ENCODE data around the gene RCBTB2.
"Not testable (repeated sequence)": the region's sequence is repeated elsewhere in the genome, so short reads cannot be mapped to it uniquely, and the experiment has no call there.

The RCBTB2 gene
- total RNA-seq: 32.5 to 68.7 (median 42.2) reads per million in 4 experiments

DNA sequence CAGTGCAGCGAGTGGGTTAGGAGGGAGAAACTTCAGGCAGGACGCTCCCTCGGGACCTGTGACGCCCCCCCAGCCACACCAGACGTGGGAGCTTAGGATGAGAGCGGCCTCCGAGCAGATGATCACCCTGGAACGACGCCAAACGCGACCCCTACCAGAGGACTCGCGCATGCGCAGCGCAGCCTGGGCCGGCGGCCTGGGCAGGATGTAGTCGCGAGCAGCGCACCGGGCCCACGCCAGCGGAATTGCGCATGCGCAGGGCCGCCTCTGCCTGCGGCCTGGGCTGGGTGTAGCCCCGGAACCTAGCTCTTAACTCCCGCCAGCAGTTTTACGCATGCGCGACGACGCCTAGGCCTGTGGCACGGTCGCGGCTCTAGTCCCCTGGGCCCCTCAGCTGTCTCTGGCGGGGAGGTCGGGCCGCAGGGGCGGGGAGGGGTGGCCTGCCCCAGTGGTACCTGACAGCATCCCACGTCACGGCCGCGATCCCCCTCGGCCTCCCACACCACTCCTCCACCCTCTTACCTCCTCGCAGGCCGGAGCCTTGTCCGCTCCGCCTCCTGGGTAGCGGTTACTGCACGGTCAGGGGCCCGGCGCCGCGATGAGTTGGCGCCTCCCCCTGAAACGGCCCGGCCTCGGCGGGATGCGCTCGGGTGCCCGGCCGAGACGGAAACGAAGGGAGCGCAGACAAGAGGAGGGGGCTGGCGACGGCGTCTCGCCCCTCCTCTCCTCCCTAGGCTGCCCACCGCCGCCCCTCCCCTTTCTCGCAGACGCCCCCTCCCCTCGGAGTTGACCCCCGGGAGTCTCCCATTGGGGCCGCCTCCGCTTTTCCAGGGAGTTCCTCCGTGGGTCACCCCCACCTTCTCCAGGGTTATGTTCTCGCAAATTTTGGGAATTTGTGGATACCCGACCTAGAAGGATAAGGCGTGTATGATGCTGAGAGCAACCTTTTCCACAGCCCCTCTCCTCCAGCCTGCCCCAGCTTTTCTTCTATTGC, at the start of gene RCBTB2:
RCBTB2 (minus strand) TSS at position 575 of the 994 bp plus-strand sequence. CDS start 11,141 bp downstream, outside the sequence.
- peak; percentile 96 for DNase-seq

GRCh38 chr13:48582084-48582483, 49.2 kb upstream of the RCBTB2 start:
- DNase-seq: no peak

GRCh38 chr13:48580896-48581295, 48.0 kb upstream of the RCBTB2 start:
- DNase-seq: no peak

DNA sequence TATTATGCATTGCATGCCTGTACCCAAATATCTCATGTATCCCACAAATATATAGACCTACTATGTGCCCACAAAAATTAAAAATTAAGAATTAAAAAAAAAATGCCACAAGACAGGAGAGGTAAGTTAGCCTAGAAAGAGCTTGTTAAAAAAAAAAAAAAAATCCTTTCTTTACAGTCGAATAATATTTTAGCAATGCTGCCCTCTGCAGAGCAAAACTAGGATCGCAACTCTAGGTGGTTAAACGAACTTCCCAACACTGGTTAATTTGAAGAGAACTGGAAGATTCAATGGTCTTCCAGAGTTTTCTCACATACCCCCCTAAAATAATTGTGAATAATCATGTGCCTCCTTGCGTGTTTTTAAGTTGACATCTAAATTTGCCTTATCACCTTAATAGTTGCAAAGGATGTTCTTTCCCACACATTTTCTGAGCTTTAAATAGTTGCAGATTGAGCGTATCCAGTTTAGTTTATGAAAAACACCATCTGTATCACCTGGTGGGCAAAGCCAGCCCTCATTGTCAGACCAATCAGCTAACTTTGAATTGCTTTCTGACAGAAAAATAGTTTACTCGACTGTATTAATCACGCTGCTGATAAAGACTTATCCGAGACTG, 47.4 kb upstream of the RCBTB2 start:
- DNase-seq: peak; percentile 65

DNA sequence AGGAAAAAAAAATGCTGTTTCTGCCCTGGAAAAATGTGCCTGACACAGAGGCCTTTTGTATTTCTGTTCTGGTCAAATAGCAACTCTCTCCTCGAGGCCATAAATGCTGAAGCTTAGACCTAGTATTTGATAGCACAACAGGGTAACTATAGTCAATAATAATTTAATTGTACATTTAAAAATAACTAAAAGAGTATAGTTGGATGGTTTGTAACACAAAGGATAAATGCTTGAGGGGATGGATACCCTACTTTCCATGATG, 47.0 kb upstream of the RCBTB2 start:
- DNase-seq: not testable (repeated sequence)

DNA sequence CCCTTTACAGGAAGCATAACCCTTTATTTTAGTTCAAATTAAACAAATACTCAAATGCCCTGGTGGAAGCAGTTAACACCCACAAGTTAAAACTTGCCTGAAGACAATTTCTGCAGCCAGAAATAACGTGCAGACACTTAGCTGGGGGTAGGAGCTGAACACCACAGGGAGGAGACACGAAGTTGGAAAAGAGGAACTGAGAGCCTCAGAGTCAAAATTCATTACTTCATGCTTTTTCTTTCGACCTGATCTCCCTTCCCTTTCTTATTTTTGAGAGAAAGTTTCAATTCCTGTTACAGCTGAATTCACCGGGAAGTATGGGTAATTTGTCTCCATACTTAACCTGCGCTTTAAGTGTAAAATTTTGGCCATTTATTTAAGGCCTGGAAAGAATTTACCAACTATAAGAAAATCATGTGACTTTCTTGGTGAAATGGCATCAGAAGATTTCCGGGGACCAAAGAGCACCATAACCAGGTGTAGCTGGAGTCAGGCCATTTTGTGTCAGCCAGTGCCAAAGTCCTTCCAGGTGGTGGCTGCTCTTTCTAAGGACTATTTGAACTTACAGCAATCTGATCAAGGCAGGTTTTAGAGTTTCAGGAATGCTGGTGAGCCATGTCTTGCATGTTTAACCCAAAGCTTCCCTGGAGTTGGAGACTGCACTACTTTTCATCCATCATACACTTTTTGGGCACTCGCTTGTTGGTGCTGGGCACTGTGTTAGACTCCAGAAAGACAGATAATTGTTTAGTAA, 46.5 kb upstream of the RCBTB2 start:
- no peak for DNase-seq

- DNase-seq: no peak
Measured at GRCh38 chr13:48578516-48579164, 45.8 kb upstream of the RCBTB2 start.

DNA sequence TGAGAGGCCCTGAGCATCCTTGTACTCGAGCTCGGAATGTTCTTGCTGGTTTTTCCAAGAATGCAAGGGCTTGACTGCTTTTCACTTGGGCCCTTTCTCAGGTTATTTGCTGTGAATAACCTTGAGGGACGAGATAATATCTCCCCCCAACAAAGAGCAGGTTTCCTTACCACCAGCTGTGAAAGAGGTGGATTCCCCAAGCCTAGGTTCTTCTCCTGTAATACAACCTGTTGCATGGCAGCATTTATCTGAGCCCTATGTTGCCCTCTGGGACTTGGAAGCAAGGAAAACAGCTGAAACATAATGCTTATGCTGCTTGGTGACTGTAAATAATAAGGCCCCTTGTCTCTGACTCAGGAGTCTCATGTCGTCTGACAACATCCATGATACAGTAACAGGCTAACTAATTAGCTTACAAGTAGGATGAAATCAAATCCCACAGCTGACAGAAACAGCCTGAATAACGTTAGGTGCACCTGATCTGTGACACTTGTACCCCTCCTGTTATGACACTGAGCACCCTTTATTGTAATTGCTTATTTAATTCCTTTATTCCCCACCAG, 43.6 kb upstream of the RCBTB2 start:
- DNase-seq: no peak

DNA sequence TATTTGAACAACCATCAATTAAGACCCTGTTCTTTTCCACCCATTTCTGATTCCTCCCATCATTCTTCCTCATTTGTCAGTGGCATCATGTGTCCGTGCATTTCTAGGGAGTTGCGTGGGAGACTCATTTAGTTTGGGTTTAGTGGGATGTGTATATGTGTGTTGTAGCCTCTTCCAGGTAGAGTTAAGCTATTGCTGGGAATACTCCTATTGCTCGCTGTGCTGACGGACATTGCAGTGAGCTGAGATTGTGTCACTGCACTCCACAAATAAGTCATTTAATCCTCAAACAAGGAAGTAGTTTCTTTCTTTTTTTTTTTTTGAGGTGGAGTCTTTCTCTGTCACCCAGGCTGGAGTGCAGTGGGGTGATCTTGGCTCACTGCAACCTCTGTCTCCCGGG, 42.2 kb upstream of the RCBTB2 start:
- no peak for DNase-seq

DNA sequence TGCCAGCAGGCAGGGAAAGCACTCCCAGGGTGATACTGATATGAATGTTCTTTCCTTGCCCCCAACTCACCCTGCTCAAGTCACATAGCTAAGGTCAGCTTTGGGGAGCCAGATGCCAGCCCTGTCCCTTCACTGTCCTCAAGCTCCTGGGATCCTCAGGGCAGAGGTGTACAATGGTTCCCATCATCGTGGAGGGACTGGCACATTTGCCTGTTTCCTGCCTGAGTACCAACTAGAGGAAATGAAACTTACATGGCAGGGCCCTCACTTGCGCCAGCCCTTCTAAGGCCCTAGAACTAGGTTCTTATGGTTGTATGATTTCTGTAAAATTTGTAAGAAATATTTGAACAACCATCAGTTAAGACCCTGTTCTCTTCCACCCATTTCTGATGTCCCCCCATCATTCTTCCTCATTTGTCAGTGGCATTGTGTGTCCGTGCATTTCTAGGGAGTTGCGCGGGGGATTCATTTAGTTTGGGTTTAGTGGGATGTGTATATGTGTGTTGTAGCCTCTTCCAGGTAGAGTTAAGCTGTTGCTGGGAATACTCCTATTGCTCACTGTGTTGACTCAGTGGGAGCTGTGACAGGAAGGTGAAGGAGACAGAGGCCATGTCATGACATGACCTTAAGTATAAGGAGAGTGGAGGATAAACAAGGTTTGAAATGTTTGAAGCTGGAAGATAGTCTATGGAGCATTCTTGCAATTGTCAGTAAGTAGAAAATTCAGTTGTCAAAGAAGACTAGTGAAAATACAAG, 41.3 kb upstream of the RCBTB2 start:
- DNase-seq: no peak

DNA sequence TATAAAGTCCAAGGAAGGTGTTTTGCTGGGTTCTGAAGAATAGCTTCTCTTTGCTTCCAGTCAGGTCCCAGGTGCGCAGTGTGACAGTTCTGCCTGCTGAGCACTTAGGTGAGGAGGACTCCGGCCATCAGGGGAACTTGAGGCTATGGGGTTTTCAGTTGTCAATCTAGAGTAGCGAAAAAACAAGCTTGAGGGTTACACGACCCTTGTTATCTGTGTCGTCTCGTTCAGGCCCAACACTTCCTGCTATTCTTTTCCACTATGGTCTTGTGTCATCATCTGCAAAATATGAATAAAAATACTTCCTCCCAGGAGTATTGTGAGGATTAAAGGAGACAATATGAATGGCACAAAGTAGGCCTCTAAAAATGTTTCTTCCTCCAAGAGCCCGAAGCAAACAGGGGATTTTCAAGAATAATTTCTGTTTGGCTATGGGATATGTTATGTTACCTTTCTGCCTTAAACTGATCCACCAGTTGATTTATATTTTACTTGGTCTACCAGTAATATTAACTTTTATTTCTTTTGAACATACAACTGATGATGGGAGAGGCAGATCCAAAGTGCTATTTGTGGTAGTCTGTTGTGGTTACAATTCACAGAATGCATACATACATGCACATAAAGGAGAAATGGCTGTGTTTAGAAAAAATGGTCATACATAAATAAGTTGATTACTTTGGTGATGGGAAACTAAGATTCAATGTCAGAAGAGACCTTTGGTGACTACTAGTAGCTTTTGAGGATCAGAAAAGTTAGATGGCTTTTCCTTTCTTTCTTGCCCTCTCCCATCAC, 40.5 kb upstream of the RCBTB2 start:
- no peak for DNase-seq

DNA sequence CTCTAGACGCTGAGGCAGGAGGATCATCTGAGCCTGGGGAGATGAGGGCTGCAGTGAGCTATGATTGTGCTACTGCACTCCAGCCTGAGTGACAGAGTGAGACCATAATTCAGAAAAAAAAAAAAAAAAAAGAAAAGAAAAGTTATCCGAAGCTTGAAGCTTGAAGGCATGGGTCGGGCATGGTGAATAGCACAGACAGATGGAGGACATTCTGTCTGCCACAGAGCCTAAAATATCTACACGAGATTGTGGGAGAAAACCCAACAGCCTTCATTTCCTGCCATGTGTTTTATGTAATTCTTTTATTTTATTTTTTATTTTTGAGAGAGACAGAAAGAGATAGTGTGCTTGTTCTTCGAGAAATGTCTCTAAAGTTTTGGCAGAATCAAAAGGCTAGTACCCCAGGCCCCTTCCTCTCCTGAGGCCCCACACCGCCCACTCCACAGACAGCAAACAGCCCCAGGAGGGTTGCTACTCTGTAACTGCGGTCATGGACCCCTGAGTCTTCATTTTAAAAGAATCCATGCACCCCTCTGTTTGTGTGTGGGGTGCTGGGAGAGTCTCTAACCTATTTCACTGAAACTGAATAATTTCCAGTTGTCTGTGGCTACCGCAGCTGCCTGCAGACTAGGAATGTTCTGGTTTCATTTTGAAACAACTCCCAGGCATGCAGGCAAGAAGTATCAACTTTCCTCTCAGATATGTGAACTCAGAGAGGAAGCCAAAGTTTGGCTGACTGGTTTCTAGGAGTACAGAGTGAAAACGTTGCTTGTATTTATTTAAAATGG, 38.4 kb upstream of the RCBTB2 start:
- DNase-seq: no peak

- no peak for DNase-seq
Measured at GRCh38 chr13:48570216-48570828, 37.4 kb upstream of the RCBTB2 start.

DNA sequence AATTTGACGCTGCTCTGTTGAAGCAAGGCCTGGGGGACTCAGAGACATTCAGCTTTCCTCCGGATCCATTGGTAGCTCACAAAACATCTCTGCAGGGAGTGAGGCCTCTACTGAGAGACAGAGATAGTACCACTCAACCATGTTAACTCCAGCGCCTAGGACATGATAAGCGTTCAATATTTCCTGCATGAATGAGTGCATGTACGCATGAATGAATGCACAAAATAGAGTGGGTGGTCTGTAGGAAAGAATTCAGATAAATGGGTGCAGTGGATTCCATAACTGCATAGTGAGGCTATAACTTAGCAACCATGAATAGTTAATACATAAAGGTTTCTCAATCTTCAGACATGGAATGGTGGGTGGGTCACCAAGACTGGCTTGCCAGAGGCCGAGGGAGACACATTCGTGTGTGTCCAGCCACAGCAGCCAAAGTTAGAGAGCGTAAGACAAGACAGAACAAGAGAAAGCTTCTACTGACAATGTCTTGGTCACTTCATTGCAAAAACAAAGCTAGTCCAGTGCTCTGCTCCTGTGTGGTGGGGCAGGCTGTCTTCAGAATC, 36.3 kb upstream of the RCBTB2 start:
- no peak for DNase-seq

DNA sequence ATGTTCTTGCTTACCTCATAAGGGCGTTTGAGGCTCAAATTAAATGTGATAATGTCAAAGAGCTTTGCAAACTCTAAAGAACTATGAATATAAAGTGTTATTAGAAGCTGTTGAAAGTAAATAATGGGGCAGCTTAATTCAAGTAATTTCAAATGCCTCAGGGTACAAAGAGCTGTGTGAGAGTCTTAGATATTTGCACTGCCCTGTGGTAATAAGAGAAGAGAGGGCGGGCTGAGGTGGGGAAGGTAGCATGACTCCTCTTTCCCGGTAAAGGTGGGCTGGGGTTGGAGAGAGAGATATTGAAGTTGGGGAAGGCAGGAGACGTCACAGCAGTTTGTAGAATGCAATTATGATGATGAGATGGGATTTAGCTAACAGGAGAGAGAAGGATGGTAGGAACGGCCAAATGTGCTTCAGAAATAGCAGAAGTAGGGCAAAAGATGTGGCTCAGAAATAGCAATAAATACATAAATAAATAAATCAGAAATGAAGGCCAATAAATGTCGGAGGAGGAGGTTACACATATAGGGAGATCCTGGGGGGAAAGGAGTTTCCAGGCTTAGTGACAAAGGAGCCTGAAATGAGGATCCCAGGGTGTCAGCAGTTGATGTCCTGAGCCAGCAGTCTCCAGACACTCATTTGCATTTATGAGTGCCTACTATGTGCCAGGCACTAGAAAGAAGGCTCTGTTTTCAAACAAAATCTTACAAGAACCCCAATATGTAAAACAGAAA, 35.7 kb upstream of the RCBTB2 start:
- DNase-seq: no peak

GRCh38 chr13:48567515-48568369, 34.9 kb upstream of the RCBTB2 start:
- no peak for DNase-seq

DNA sequence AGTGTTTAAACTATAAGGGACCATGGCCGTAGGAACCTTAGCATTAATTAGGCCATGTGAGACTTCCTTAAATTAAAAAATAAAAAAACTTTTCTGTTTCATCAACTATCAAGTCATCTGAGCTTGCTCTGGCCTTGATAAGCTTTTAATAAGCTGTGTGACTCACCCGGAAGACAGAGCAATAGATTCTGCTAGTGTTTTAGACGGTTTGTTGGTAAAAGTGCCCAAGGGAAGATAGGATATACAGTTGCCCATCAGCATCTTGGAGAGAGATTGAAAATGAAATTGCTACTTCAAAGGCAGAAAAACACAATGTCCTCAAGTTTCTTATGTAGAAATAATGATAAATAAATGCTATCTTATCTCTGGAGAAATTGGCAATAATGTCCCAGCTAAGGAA, 31.2 kb upstream of the RCBTB2 start:
- DNase-seq: no peak

DNA sequence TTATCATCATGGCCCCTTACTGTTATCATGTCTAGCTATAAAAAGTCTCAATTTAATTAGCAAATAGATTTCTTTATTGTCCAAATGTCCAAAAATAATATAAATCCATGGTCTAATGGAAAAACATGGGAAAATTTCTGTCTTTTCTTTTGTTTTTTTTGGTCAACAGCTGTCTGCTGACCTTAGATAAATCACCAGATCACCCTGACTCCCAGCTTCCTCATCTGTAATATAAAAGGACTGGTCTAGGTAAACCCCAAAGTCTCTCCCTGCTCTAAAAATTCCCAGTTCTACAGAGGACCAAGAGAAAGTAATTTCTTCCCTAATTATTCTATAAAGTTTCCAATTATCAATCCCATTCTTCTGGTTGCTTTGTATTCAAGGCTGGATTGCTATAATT, 30.7 kb upstream of the RCBTB2 start:
- no peak for DNase-seq

Measured in effector CD8-positive, alpha-beta T cell (primary cell).